HuH-7 (cell line): ENCODE measurements around the gene HLA-DPA1.
"Not testable (repeated sequence)": the region's sequence is repeated elsewhere in the genome, so short reads cannot be mapped to it uniquely, and the experiment has no call there.

Experiments
- DNase-seq: peaks from one replicate; pipeline ENCODE4 v3.0.0; 2011; ENCODE audit warnings: low spot score

HLA-DPA1 gene

DNA sequence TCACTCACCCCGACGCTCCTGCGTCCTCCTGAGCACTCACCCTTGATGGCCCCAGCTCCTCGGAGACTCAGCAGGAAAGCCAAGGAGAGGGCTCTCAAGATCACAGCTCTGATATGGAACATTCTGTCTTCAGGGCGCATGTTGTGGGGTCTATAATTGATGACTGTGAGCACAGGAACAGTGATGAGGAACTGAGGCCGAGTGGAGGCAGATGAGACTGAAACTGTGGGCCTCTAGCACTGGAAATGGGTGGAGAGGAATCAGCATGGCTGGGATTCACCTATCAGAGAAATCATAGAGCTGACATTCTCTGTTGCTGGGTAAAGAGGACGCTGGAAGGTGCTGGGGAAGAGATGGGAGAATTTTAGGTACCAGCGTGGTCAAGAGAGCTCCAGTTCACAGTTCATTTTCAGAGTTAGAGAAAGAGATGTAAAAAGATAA lies at the start of gene HLA-DPA1:
TSS of gene HLA-DPA1 (minus strand) at position 219 of the 441 bp plus-strand sequence.
- peak; percentile 18 for DNase-seq

DNA sequence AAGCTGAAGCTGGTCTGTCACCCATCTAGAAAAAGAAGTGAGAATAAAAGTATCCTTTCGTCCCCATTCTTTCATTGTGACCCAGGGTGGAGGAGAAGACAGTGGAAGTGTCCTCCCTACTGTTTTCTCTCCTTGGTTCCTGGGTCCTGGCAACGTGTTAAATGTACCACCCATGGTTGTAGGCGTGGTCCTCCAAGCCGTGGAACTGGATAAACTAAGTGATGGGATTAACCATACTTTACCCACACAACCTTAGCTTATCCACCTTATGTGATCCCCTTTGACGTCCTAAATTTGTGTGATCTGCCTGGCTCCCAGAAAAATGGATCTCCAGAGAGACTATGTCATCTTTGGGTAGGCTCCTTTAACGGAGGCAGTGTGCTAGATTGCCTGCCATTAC lies 49.7 kb upstream of the HLA-DPA1 start:
- no peak for DNase-seq

DNA sequence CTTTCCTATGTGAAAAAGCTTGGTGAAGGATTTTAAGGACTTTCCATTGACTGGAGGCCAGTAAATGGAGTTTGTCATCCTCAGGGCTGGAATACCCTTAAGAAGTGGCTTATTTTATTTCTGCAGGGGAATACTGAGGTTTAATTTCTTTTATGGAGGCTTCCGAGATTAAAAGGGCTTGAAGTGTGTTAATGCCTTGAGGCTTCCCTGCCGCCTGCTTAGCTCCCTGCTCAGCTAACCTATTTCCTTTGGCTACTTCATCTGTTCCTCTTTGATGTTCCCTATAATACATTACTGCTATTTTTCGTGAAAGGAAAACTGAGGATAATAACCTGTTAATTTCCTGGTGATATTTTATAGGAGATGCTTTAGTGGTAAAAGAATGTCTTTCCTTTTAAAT lies 46.6 kb upstream of the HLA-DPA1 start:
- DNase-seq = no peak

DNA sequence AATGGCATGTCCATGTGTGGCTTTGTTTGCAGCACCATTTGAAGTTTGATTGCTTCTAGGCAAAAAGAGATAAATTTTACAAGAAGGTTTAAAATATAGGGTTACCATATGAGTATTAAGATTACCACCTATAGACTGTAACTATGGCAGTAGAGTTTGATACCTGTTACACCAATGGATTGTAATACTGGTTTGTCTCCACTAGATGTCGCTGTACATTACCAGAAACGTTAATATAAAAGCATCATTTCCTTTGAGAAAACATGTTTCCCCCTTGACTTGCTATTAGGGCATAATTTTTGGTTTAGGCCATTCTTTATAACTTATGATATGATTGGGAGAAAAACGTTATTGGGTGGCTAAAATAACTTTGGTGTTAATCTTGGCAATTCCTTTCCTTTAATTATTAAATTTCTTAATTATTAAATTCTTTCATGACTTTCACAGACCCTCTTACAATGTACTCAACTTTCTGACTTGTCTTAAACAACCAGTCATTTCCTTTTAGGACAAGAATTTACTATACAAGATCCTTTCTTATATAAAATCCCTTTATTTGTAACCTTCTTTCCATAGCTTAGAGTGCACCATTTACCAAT lies 45.2 kb upstream of the HLA-DPA1 start:
- no peak for DNase-seq

DNA sequence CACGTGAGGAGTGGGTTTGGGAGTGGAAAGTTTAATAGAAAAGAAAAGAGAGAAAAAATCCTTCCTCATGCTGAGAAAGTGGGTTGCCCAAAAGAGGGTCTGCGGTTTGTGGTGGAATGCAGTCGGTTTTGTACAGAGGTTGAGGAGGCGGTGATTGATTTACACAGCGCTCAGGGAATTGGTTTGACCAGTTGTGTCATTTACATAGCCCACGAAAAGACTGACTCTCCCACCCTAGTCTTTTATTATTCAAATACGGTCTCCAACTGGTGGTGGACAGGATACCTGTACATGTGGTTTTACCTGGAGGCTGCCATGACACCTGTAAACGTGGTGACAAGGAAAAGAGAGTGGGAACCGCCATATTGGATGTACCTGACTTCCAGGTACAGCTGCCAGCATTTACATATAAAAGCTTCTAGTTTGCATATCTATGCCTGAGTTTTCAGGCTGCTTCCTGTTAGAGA lies 44.4 kb upstream of the HLA-DPA1 start:
- DNase-seq = no peak

DNA sequence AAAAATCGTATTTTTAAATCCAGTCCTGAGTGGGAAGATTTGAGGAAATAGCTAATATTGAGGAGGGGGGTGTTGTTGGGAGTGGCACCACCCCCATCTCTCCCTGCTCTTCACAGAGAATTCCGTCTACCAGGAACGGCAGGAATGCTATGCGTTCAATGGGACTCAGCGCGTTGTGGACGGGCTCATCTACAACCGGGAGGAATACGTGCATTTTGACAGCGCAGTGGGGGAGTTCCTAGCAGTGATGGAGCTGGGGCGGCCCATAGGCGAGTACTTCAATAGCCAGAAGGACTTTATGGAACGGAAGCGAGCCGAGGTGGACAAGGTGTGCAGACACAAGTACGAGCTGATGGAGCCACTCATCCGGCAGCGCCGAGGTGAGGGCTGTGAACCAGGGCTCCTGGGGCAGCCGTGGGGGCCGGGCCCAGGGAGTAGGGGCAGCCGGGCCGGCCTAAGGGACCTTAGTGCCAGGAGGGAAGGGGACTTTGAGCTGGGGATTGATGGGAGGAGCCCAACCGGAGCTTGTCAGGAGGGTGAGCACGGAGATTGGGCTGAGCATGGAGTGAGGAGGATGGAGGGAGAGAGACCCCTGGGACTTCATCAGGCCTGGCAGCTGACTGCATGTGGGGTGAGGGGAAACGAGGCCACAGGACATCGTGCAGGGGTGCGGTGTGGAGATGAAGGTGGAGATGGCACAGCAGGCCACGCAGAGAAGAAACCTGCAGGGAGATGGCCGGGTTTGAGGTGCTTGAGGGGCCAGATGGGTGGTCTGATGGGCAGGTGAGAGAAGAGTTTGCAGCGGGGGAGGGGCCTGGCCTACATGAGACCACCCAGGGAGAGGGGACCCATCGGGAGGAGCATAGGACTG lies 43.6 kb upstream of the HLA-DPA1 start:
- DNase-seq = no peak

DNA sequence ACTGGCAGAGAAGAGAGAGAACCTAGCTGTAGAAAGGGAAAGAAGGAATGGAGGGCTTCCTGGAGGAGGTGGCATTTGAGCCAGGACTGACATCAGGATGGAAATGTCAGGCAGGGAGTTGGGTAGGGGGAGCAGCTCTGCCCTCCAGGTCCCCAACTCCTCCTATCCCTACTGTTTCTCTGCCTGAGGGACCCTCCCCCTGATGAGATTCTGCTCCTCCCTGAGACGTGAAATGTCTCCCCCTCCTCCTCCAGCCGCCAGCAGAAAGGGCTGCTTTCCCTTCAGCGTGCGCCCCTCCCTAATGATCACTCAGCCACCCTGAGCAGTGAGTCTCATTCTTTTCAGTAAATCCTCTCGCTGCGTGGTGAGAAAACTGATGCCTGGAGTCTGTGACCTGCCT lies 43.0 kb upstream of the HLA-DPA1 start:
- no peak for DNase-seq

DNA sequence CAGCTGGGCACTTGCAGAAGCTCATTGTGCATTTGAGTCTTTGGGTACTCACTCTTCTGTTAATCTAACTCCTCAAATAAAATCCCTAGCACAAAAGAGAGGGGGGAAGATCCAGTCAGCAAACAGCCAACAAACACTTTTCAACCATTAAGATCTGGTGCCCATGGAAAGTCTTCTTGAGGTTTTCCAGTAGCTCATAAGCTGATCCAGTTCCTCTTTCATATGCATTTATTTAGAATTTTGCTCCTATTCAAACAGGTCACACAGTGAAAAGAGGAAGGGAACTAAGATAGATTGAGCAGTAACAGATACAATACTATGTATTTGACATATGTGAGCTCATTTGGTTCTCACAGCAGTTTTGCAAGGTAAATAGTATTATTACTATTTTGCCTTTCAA lies 41.0 kb upstream of the HLA-DPA1 start:
- DNase-seq = no peak

DNA sequence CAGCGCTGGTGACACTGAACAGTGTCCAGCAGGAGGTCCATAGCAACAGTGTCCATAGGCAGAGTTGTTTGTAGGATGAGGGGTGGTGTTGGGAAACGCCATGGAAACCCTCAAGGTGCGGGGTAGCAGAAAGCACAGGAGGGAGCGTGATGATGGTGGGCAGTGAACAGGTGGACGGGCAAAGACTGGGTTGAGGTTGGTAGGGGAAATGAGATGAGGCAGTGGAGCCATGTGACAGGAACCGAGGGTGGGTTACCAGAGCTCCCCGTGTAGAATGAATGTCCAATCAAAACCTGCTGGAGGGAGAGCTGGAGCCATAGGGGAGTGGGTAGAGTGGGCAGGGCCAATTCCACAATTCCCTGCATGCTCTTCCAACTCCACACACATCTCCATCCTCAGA lies 40.3 kb upstream of the HLA-DPA1 start:
- DNase-seq = no peak

DNA sequence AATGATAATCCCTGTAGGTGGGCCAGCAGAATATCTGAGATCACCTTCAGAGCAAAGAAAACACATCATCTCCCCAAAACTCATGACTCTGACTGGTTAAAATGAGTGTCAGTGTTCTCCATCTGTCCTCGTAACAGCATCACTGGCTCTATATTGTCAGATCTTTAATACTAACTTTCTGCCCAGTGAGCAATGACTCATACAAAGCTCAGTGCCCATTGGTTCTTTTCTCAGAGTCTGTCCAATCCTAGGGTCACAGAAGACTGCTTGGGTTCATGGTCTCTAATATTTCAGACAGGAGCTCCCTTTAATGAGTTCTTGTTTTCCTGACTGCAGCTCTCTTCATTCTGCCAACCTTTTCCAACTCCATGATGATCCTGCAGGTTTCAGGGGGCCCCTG lies 38.7 kb upstream of the HLA-DPA1 start:
- DNase-seq = no peak

DNA sequence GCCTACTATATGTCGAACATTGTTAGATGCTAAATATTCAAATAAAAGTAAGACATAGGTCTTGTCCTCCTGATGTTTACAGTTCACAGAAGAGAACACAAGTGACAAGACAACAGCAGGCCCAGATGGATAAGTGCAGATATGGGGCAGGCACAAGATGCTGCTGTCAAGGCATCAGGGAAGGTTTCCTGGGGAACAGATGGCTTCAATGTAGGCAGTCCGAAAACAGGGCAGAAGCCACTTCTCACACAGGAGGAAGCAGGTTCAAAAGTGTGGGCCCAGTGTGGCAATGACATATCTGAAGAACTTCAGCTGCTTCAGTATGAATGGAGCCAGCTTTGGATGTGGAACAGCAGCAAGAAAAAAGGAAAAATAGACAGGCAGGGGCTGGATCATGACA lies 34.9 kb upstream of the HLA-DPA1 start:
- DNase-seq = no peak

DNA sequence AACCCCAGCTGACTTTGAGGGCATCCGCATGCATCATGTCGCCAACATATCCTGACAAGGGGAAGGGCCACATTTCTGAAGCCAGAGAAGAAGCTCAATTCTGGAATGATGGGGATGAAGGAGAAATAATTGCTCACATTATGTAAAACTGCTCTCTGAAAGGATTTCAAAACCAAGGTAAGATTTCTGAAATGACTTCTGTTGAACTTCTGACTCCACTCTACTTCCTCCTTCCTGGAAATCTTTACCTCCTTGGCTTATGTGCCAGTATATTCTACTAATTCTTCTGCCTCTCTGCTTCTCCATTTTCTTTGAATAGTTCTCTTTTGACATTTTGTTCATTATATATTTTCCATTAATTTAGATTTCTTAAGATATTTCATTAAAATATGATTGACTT lies 34.2 kb upstream of the HLA-DPA1 start:
- DNase-seq = no peak

DNA sequence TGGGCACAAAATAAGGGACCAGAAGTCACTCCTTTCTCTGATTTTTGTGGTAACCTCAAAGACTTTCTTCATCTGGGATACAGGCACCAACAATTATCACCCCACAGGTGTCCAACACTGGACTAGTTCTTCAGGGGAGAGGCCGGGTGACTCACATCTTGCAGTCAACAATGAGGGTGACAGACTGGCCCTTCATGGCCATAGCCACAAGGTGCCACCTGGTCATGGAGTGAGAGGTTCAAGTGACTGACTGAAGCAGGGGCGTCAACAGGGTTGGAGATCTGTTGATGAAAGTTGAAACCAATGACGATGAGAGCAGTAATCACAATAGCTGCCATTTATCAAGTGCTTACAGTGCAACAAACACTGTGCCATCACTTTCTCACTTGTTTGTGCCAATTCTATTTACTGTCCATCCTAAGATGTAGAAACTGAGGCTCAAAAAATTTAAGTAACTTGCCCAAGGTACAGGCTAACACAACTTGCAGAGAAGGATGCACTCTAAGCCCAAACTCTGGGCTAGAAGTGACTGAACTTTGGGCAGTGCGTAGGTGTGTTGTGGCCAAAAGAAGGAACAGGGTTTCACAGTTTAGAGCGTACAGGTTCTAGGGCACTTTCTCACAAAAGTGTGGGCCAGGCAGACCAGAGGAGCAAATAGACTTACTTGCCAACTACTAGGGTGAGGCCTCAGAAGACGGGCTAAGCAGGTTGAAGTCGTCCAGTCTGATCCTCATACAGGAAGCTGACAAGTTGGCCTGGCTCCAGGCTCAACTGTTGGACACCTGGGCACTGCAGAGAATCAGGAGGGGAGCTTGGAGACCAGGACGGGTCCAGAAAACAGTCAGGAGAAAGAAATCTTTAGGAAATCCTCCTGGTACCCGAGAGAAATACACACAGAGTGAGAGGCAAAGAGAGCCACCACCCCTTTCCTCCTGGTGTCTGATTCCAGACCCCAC lies 32.7 kb upstream of the HLA-DPA1 start:
- no peak for DNase-seq

DNA sequence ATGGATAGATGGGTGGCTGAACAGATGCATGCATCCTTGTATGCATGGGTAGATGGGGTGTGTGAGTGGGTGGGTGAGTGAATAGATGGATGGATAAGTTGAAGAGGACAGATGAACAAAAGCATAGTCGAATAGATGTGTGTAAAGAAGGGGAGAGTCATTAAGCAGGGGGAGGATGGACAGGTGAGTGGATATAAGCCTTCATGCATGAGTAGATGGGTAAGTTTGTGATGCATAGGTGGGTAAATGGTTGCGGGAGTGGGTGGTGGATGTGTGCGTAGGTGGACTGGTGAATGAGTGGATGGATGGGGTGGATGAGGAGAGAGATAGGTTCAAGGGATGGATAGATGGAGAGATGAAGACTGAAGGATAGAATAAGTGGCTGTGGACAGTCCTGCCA lies 31.9 kb upstream of the HLA-DPA1 start:
- DNase-seq = no peak

DNA sequence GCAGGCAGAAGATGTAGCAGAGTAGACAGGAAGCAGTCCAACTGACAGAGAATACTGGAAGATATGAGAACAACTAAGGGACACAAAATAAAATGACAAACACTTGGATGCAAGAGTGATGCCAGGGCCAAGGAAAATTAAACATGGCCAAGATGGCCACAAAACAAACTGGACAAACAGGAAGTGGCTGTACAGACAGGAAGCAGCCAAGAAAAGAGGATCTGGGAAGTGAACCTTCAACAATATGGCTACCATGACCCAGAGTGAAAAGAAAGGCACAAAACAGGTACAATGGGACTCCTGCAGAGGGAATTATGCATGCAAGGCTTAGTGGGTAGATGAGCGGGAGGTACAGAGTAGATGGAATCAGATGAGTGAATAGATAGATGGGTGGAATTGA lies 31.4 kb upstream of the HLA-DPA1 start:
- DNase-seq = no peak

DNA sequence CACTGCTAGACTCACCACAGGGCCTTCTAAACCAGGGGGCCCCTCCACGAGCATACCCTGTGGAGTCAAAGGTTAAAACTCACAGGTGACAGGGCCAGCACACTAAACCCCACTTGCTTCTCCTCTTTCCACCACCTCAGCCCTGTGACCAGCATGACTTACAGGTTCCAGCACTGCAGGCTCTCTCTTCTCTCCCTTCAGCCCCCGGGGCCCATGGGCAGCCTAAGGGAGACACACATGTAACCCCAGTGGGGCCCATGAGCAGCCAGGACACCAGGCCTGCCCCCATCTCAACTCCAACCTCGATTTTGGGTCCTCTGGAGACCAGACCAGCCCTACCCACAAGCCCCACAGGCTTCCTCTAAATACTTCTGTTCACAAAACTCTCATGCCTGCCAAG lies 30.3 kb upstream of the HLA-DPA1 start:
- no peak for DNase-seq

DNA sequence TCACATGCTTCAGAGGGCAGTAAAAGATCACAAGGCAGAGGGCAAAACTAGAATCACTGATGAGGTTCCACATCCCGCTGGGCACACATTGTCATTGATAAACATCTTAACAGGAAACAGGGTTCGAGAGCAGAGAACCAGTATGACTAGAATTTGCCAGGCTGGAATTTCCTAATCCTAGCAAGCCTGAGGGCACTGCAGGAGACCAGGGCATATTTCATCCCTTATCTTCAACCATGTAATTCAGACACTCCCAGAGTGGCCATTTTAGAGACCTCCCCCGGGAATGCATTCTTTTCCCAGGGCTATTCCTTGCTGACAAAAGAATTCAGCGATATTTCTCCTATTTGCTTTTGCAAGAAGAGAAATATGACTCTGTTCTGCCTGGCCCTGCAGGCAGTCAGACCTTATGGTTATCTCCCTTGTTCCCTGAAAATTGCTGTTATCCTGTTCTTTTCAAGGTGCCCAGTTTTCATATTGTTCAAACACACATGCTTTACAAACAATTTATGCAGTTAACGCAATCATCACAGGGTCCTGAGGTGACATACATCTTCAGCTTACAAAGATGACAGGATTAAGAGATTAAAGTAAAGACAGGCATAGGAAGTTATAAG lies 27.8 kb upstream of the HLA-DPA1 start:
- DNase-seq = not testable (repeated sequence)

DNA sequence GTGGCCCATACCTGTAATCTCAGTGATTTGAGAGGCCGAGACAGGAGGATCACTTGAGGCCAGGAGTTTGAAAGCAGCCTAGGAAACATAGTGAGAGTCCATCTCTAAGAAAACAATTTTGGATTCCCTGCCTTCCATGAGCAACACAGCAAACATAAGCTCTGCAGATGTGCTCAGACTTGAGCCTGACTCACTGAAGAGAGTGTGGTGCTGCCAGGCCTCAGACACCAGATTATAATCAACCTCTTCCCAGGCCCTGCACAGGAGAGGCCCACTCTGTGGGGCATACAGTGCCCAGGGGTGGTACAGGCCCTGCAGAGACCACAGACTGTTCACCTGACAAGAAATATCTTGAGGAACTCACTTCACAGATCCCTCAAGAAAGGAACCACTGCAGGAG lies 22.2 kb upstream of the HLA-DPA1 start:
- DNase-seq = no peak

DNA sequence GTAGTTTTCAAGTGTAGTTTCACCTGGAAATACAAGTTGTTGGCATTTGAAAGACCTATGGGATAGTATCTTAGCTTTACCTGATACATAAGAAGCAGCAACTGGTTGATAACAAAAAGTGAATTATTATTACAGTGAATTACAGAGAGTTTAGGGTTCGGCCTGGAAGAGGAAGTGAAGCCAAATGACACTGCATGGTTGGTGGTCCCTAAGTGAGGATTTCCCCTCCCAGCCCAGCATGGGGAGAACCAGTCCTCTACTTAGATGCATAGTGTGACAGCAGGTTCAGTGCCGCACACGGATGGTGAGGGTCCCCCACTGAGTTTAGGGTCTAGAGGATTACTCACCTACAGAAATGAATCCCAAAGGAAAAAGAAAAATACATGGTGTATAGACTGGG lies 20.4 kb upstream of the HLA-DPA1 start:
- no peak for DNase-seq

DNA sequence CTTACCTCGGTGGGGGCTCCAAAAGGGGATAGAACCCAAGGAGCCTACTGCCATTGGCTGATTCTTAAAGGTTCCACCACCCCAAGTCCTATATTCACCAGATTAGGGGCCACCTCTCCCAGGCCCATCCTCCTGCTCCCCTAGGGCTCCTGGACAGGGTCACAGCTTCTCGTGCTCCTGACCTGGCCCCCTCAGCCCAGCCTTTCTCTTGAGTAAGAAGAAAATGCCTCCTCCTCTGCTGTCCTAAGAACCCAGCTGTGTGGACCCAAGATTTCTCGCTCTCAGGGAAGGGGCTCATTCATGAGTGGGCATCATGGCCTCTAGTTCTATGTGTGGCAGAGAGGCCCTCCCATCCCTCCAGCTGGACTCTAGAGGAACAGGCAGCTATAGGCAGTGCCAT lies 18.9 kb upstream of the HLA-DPA1 start:
- DNase-seq = no peak

DNA sequence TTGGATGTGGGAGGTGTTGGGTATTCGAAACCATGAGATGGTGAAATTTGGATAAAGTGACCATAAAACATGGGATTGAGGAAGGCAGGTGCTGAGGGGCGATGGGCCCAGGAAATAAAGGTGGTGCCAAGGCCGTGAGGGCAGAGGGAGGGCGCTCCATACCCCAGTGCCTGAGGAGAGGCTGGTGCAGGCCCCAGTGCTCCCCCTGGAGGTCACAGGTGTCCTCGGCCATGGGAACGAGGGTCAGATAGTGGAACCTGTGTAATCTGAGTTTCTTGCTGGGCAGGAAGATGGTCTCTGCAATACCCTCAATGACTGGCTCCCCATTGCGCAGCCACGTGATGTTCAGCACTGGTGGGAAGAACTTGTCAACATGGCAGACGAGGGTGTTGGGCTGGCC lies 18.5 kb upstream of the HLA-DPA1 start:
- peak; percentile 49 for DNase-seq
